ENCODE data around the gene GIPR. TPM values are rescaled to one million over a fixed set of nuclear protein-coding genes. Genes with fewer than 3 reads are reported as not detected.
"Not testable (repeated sequence)": the region's sequence is repeated elsewhere in the genome, so short reads cannot be mapped to it uniquely, and the experiment has no call there.

Gene GIPR, protein sequence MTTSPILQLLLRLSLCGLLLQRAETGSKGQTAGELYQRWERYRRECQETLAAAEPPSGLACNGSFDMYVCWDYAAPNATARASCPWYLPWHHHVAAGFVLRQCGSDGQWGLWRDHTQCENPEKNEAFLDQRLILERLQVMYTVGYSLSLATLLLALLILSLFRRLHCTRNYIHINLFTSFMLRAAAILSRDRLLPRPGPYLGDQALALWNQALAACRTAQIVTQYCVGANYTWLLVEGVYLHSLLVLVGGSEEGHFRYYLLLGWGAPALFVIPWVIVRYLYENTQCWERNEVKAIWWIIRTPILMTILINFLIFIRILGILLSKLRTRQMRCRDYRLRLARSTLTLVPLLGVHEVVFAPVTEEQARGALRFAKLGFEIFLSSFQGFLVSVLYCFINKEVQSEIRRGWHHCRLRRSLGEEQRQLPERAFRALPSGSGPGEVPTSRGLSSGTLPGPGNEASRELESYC
- 2.3 TPM for polyA plus RNA-seq (2013, experiment 1 of 2; ENCODE audit: insufficient read length)
- polyA plus RNA-seq (2013, experiment 2 of 2; ENCODE audit: insufficient read length): 1.5 TPM

DNA sequence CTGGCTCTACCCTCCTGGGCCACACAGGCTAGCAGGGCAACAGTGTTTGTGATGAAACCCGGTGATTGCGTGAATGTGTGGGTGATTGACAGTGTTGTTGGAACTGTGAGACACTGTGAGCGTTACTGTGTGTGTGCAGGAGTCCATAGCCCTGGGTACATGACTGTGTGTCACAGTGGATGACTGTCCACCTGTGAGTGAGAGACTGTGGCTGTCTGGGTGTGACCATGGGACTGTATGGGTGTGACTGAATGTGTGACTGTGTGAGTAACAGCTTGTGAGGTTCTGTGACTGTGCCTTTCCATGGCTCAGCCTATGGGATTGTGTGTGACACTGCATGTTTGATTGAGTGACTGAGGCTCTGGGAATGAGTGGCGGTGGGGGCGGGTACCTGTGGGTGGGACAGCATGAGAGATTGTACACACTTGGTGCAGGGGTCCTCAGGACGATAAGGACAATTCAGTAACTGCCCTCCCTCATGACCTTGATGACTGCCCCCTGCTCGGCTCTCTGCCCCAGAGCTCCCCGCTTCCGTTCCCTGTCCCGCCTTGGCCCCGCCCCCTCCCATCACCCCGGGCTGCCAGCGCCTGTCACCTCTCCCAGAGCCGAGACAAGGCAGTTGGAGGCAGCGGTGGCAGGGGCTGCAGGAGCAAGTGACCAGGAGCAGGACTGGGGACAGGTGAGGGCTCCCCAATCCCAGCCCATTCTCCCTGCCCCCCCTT lies at the start of gene GIPR:
TSS of gene GIPR (plus strand) at position 602 of the 722 bp plus-strand sequence. CDS start 1,300 bp downstream, outside the sequence.
- DNase-seq: no peak

DNA sequence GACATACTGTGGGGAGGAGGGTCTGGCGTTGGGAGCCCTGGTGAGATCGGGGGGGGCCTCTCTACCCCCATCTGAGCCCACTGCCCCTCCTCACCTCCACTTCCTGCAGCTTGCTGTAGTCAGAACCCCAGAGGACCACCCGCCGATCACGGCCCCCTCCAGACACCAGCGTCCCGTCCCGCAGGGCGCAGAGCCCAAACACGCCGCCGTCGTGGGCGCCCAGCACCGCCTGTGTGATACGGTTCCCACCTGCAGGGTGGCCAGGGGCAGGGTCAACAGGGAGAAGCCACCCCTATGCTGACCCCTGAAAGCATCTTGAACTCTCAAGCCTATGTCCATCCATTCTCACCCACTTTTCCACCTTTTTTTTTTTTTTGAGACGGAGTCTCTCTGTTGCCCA lies 46.6 kb upstream of the GIPR start:
- no peak for DNase-seq

DNA sequence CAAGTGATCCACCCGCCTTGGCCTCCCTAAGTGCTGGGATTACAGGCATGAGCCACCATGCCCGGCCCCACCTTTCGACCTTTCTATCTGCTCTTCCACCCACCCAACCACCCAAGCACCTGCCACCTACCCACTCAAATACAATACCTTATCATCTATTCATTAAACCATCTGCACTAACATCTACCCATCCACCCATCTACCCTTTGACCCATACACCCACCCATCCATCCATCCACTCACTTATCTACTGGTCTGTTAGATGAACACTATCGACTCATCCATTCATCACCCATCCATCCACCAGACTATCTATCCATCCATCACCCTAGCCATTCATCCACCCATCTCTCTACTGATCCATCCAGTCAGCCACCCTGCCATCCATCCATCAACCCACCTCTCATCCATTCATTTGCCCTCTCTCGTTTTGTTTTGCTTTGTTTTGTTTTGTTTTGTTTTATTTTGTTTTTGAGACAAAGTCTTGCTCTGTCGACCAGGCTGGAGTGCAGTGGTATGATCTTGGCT lies 46.0 kb upstream of the GIPR start:
- DNase-seq: no peak

DNA sequence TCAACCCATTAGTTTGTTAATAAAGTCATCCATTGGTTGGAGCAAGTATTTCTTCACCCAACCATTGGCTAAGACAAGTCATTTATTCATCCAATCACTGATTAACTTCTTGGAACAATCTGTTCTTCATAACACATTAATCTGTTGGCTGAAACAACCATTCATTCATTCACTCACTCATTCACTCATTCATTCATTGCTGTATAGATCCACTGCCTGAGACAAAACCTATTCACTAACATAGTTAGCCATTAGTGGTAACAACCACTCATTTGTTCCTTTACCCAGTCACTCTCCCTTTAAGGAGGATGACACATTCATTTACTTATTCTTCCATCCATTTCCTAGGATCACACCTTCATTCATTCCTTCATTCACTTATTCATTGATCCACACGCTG lies 44.0 kb upstream of the GIPR start:
- no peak for DNase-seq

DNA sequence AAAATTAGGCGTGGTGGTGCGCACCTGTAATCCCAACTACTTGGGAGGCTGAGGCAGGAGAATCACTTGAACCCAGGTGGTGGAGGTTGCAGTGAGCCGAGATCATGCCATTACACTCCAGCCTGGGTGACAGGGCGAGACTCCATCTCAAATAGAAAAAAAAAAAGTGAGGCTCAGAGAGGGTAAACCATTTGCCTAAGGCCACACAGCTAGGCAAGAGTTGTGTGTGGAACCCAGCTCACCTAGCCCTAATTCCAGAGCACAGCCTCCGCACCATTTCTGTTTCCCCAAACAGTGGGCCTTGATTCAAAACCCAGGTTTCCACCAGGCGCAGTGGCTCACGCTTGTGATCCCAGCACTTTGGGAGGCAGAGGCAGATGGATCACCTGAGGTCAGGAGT lies 39.8 kb upstream of the GIPR start:
- DNase-seq: not testable (repeated sequence)

DNA sequence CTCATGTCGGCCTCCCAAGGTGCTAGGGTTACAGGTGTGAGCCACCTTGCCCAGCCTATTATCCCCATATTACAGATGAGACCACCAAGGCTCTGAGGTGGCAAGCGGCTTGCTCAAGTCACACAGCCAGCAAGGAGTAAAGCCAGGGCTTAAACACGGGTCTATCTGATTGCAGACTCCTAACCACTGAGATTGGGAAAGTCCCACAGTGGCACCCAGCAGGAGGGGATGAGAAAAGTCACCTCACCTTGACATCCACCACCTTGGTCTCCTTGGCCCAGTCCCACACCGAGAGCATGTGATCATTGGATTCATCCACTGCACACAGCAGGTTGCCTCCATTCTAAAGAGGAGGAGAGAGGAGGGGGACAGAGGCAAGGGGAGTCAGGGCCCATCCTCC lies 38.3 kb upstream of the GIPR start:
- no peak for DNase-seq

DNA sequence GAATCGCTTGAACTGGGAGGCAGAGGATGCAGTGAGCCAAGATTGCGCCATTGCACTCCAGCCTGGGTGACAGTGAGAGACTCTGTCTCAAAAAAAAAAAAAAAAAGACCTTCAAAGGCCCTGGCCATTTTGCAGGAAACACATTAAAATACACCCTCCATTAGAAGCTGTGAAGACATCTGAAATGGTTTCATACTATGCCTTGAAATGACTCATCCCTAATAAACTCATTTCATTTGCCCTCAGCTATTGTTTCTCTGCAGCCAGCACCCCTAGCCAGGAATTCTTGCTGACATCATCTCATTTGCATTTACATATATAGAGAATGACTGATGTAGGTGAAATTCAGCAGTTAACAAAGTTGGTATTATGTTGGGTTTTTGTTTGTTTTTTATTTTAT lies 37.6 kb upstream of the GIPR start:
- peak; percentile 94 for DNase-seq

DNA sequence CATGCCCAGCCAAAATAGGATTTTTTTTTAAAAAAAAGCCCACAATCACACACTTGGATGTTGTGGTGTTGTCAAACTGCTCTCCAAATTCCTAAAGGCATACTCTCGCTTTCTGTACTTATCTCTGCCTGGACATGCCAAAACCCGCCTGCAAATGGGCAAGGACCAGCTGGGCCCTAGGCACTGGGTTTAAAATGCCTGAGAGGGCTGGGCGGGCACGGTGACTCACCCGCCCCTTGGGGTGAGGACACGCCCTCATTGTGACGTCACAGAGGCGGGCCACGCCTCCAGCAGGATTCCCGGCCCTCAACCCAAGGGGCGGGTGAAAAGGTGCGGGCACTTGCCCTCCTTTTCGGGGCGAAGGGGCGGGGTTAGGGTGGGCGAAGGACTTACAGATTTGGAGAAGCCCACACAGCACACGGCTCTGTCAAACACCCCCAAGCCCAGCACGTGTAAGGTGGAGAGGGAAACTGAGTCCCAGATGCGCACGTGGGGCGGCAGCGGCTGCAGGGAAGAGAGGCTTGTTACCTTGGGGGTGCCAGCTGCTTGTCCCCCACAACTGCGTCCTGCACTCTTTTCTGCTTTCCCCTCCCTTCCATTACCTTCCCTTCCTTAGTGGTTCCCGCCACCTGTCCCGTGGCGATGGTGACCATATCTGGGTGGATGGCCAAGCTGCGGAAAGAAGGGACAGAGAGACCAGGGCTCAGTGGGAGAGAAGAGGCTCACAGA lies 35.4 kb upstream of the GIPR start:
- peak; percentile 81 for DNase-seq

DNA sequence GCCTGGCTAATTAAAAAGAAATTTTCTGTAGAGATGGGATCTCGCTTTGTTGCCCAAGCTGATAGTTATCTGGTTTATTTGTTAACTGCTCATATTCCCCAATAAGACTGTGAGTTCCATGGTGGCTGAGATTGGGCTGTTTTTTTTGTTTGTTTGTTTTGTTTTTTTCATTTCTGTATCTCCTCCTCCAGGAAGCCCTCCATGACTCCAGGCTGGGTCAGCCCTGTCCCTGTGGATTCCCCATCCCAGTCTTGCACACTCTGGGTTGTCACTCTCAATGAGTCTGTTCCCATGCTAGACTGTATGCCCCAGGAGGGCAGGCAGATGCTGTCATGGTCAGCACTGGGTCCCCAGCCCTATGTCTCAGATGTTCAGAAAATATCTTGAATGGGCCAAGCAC lies 31.7 kb upstream of the GIPR start:
- DNase-seq: no peak

DNA sequence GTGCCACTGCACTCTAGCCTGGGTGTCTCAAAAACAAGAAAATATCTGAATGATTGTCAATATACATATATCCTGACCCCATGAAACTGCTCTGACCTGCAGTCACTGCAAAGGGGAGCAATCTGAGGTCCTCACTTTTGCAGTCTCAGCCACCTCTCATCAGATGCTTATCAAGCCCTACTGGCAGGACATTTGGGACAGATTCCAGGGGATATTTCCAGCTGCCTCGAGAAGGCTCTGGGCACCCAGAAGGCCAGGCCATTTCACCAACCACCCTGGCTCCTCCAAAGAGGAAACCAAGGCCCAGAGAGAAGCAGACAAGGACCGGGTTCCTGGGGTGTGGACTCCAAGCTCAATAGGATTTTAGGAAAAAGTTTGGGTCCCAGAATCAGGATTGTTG lies 31.1 kb upstream of the GIPR start:
- DNase-seq: no peak

DNA sequence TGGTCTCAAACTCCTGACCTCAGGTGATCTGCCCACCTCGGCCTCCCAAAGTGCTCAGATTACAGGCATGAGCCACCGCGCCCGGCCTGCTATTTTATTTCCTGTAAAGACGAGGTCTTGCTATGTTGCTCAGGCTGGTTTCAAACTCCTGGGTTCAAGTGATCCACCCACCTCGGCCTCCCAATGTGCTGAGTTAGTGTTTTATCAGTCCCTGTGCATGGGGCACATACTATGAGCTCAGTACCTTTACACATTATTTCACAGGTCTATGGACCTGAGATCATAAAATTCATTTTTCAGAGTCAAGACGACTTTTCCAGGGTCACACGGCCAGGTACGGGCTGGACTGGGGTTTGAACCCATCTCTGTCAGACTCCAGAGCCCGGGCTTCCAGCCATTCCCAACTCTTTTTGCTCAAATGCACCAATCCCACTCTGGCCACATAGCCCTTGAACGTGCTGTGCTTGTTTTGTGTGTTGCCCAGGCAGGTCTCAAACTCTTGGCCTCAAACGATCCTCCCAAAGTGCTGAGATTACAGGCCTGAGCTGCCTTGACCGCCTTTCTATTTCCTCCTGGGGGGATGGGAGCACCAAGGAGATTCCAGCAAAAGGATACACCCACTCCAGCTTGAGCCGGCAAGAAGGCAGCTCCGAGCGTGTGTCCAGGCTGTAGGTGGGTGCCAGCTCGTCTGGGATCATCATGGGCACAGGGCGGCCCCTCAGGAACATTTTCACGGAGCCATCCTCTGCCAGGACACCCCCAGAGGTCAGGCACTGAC lies 29.9 kb upstream of the GIPR start:
- no peak for DNase-seq

DNA sequence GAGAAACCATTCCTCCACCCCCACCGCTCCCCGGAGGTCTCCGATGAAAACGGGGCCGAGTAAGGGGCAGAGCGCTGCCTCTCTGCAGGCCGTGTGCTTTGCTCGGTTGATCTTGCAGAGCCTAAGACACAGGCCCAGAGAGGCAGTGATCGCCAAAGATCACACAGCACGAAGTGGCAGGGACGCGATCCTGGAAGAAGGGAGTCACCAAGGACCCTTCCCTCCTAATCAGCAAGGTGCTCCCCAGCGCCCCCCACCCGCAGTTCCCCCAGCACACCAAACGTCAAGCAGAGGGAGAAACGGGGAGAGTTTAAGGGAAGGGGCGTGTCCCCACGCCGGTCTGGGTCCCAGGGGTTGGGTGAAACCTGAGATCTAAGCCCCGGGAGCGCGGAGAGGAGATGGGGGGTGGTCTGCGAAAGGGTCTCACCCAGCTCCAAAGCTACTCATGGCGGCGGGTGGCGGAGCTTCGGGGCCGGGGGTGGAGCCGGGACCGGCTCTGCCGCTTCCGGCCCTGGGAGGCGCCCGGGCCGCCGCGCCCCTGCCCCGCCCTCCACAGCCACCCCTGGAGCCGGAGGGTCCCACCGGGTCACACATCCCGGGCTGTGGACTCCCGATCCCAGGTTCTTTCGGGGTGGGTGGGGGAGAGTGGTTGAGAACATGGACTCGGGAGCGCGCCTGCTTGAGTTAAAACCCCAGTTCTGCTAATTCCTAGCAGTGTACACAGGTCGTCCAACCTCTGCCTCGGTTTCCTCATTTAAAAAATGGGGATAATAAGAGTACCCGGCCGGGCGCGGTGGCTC lies 28.9 kb upstream of the GIPR start, which contains the start of gene EML2:
TSS of gene EML2 (minus strand) at position 468 of the 800 bp plus-strand sequence. CDS start at position 447, 21 bp downstream.
- peak; percentile 36 for DNase-seq

DNA sequence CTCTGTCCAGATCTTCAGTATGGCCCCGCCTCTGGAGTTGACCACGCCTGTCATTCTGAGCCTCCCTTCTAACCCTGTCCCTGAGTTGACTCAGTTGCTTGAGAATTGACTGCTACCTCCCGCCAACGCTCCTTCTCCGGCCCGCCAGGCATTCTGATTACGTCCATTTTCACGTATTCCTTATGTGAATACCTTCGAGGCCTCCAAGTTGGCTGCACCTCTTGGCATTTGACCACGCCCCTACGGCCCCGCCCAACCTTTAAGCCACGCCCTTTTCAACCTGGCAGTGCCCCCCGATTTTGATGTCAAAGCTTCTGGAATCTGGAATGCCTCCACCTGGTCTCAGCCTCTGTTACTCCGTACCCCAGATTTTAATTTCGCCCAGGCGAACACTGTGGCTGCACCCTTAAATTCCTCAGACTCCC lies 27.2 kb upstream of the GIPR start:
- DNase-seq: no peak

DNA sequence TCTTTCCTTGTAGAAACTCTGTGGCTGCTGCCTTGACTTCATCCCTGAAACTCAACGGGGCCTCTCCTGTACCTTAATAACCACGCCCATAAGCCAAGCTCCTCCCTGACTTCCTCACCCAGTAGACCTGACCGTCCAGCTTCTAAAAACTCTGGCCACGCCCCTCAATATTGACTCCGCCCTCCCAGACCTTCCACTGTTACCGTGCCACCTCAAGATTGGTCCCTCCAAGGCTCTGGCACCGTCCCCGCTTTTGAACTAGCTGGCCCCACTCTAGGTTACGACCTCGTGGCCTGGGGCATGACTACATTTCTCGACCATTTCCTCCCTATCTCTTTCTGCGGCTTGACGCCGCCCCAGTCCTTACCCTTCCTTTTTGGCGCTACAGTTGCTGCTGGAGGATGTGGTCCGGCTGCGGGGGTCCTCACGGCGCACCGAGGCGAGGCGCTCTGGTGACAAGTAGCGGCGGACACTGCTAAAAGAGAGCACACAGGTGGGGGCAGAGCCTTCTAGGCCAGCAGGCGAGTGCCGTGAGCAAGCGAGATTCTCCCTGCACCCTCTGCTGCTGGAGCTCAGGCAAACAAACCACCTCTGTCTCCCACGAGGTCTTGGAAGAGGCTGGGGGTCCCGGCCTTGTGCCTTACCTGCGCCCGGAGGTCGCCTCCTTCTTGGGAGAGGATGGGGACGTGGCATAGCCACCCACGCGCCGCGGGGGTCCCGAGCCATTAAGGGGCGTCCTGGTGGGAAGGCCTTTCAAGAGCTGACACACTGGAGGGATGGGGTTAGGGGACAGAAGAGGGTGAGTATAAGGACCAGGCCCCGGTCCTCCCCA lies 26.5 kb upstream of the GIPR start:
- peak; percentile 56 for DNase-seq

DNA sequence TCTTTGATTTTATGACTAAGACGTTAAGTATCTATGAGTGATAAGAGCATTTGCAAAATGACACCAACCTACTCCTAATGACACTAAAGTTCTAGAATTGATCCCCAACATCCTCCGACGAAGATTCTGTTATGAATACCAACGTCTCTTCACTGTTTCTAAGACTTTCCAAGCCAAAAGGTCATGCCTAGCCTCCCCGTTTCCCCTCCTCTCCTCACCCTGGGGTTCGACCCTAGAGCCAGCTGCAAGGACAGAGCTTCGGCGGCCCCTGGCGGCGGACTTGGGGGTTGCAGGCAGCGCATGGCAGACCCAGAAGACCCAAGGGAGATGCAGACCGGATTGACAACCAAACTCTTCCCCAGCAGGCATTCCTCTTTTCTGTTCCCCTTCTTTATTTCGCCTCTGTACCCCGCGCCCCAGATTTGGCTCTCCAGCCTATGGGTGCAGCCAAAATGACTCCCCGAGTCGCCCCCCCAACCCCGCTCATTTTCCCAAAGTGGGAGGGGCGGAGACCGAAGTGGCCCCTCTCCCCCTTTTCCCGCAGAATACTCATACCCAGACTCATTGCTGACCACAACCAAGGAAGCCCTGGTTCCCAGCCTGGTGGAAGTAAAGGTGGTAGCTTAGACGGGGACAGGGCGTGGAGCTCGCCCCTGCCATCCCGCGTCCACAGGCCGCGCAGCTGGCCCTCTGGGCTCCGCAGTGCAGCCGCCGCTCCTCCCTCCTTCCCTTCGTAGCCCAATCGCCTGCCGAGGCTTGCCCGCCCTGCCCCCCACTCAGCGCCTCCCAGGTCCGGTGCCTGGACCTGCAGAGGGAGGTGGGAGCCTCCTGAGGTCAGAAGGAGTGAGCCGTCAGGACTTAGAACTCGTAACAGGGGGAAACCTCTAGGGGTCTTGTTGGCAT lies 24.7 kb upstream of the GIPR start:
- DNase-seq: peak; percentile 74

DNA sequence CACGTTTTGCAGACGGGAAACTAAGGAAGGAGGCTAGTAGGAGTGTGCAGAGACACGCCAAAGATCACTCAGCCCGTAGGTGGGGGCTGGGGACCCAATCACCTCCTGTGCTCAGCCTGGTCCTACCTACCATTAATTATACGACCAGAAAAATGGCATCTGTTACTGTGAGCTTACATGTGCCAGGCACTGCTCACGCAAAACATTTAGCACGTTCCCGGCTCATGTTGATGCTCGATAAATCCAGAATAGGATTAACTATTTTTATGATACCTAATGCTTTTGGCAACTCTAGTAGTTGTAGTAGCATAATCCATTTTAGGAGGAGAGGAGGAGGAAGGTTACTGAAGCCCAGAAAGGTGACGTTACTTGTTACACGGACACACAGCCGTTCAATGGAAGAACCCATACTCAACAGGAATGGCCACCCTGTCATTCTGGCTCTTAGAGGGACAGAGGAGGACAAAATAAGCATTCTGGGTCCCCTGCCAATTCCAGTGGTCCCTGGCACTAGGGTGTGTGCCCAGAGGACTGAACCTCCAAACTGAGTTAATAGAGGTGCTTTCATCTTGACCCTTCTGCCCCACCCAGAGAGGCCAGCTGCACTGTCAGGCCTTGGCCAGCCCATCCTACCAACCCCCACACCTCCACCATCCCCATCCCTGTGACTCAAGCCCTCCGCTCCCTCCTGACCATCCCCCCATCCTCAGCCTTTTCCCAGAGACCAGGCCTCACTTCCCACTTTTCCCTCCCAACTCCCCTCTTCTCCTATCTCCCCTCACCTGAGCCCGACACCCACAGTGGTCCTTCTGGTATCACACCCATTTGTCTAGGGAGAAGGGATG lies 23.9 kb upstream of the GIPR start:
- DNase-seq: no peak

DNA sequence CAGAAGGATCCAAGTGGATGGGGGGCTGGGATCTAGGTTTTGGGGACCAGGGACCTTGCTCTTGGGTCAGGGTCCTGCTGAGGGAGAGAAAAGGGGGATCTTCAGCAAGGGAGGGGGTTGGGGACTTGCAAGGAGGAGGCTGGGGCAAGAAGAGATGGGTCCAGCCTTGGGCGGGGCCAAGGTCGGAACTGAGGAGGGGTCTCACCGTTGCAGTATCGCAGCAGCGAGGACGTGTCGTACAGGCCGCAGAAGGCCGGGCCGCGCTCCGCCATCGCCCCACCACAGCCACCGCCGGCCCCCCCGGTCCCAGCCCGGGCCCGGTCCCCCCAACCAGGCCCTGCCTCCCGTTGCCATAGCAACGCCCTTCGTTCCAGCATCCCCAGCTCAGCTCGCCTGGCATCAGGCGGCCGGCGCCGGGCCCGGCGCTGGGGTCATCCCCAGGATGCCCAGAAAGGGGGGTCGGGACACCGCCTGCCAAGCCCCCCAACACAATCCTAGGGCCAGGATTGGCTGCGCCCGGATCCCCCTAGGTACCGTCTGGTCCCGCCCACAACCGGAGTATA lies 22.9 kb upstream of the GIPR start:
- no peak for DNase-seq
